Medulla oblongata (tissue), 1 donor: ENCODE measurements around the gene TOMM70.
A peak's percentile ranks its signal among the peaks of the same experiment; 100 is the strongest.

ENCODE experiments used
- DNase-seq: peaks from one replicate; pipeline ENCODE4 v3.0.0-alpha.2; 2015; ENCODE audit errors: extremely low spot score

The TOMM70 gene

DNA sequence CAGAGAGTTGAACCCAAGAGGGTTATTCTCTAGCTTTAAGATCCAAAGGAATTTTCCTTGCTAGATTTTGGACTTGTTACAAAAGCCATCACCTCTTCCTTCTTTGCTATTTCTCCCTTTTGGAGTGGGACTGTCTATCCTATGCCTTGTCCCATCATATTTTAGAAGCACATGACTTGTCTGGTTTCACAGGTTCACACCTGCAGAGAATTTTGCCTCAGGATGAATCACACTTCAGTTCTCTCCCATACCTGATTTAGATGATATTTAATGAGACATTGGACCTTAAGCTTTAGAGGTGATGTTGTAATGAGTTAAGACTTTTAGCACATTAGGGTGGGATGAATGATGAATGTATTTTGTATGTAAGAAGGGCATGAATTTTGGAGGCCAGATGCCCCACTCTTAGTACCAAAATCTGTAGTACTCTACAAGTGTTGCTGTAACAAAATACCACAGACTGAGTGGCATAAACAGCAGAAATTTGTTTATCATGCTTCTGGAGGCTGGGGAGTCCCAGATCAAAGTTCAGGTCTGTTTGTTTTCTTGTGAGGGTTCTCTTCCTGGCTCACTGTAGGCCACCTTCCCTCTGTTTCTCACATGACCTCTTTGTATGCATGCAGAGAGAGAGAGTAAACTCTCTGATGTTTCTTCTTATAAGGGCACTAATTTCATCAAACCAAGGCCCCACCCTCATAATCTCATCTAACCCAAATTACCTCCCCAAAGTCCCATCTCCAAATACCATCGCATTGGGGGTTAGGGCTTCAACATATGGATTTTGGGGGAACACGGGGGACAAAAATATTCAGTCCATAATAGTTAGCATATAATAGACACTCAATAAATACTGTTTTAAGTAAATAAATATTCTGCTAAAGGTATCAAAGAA lies 10.4 kb upstream of the TOMM70 start:
- DNase-seq, result no peak

DNA sequence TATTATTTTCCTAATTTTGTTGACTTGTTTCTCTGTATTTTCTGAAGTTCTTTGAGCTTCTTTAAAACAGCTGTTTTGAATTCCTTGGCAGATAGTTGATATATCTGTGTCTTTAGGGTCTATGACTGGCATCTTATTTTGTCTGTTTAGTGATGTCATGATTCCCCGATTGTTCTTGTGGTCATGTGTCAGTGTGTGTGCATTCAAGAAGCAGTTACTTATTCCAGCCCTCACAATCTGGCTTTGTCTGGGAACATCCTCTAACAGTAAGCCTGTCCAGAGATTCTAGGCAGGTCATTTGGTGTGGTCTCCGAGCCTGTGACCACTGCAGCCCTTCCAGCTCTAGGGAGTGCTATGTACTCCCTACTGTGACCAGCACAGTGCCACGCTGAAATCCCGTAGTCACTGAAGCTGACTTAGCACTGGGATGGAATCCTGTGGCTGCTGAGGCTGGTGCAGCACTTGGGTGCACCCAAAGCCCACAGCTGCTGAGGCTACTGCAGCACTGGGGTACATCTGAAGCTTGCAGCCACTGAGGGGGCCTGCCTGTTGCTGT lies 7.2 kb upstream of the TOMM70 start:
- DNase-seq, result no peak

DNA sequence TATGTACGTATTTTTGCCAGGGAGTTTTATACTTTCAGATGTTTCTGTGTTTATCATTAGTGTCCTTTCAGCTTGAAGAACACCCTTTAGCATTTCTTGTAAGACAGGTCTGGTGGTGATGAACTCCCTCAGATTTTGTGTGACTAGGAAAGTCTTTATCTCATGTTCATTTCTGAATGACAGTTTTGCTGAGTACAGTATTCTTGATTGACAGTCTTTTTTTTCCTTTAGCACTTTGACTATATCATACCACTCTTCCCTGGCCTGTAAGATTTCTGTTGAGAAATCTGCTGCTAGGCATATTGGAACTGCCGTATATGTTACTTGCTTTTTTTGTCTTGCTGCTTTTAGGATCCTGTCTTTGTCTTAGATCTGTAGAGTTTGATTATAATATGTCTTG lies 6.3 kb upstream of the TOMM70 start:
- DNase-seq, result no peak

DNA sequence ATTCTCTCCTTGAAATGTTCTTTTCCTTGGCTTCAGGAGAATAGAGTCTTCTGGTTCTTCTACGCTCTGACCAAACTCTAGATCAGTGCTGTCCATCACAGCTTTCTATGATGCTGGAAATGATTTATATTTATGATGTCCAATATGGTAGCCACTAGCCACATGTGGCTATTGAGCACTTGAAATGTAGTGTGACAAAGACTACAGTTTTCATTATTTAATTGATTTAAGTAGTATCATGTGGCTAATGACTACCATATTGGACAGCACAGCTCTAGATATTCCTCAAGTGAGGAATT lies 3.3 kb upstream of the TOMM70 start:
- DNase-seq, result no peak

DNA sequence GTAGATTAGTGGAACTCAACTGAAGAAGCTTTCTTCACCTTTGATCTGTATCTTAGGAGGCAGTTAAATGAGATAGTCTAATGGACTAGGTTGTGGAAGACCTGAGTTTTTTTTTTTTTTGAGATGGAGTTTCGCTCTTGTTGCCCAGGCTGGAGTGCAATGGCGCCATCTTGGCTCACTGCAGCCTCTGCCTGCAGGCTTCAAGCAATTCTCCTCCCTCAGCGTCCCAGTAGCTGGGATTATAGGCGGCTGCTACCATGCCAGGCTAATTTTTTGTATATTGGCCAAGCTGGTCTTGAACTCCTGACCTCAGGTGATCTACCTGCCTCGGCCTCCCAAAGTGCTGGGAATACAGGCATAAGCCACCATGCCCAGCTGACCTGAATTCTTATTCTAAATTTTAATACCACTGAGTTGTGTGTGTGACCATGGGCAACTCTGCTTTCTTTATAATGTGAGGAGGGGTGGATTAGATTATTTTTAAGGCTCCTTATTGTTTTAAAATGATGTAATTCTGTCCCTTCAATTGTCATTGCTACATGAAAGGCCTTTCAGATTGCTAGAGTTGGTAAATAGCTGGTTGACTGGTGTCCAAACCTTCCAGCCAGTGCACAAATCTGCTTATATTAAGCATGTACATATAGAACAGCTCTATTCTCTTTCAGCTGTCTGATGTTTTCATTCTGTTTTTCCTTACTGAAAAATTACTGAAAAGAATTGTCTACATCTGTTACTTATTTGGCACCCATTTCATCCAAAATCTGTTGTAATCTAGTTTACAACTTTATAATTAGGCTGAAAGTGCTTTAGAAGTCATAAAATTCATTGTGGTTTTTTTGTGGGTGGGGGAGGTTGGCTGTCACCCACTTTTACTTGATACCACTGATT lies 2.7 kb upstream of the TOMM70 start:
- DNase-seq, result no peak

DNA sequence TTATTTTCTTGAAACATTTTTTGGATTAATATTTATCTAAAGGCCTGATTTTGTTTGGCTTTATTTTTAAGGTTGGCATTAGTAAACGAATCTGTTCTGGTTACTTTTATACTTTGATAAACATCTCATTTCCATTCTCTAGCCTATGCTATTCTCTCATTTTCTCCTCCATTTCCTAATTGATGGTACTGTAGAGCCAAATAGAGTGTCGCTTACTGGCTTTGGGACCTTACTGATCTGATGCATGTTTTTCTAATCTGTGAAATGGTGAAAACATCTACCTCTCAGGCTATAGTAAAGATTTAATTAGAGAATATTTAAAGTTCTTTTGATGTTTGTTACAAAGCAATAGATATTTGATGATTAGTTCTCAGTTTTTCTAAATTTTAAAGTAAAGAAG lies 2.0 kb upstream of the TOMM70 start:
- no peak for DNase-seq

DNA sequence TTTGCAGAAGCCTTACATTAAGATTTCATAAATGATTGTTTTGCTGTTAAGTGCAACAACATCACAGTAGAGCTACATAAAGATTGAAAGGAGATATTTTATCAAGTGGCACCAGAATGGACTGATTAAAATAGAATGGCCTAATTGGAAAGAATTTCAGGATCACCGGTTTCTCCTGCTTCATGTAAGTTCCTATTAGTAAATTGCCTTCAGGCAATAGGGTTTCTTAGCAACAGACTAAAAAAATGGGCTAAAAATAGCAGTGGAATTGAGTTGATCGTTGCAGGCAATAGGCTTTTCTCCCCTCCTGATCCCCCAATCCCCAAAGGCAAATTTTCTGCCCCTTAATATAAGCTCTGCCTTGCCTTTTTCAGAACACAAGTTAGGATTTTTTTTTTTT lies 1.4 kb upstream of the TOMM70 start:
- peak; percentile 8 for DNase-seq

DNA sequence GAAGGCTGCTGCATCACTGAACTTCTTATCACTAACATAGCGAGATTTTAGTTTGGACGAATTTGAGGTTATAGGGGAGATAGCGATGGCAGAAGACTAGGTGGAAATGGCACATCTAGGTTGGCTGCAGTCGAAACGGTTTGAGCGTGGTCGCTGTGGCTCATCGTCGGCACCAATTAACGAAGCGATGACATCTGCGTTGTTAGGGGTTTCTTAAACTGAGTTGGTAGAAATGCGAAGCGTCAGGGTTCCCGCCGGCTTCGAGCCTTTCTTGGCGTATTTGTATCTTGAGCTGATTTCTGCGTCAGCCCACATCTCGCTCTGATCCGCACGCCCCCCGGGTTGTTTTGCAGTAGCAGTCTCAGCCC lies 769 bp upstream of the TOMM70 start:
- no peak for DNase-seq

DNA sequence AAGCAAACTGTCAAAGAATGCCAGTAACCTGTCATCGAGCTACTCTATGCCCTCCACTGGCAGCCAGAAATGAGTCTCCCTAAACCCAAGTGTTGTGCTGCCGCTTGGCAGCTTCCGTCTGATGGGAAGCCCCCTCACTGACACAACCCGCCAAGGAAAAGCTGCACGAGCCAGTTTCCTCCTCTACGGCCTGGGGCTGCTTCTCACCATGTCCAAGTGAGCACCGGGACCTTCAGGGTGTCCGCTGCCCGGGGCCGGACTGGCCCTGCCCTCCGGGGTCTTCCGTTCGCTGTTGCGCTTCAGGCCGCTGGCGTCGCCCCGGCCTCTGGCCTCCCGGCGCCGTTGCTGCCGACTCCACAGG lies 490 bp downstream of the TOMM70 start:
- peak; percentile 21 for DNase-seq

DNA sequence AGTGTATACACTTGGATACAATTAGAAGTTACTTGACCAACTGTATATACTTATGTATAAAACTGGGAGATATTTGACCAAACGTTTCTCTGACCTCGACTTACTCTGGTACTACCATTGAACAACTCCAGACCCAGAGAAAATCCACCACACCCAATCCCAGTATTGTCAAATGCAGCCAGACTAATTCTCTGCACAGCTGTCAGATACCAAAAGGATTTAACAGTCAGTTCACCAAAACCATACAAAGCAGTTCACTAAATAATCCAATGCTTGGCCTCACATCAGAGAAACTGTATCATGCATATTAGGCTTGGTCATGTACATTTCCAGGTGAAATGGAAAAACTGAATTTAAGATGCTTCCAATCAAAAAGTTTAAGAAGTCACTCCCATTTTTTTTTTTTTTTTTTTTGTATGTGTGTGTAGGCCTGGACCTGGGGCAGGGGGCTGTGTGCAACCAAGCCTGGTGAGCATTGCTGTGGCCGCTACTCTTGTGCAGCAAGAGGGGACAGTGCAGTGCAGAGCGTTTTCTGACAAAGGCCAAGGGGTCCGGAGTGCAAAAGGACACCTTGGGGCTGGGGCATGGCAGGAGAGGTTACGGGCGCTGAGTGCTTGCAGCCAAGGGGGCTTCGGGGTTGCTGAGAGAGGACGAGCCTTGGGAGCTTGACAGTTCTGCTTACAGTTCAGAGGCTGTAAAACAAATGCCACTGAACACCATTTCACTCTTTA lies 1.4 kb downstream of the TOMM70 start:
- DNase-seq, result no peak

DNA sequence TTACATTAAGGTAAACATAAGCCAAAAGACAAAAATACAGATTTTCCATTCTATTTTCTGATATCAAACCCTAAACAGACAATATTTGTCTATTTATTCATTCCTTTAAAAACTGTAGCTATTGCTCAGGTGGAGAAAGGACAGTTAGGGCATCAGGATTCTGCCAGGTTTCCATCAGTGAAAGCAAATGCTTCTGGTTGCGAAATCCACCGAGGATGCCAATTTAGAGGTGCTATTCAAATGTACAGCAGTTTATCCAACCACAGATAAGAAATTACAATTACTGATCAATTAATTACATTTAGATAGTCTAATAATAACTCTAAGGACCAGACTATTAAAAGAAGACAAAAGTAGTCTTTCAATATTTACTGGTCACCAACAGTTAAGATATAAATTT lies 3.9 kb downstream of the TOMM70 start:
- DNase-seq, result no peak

DNA sequence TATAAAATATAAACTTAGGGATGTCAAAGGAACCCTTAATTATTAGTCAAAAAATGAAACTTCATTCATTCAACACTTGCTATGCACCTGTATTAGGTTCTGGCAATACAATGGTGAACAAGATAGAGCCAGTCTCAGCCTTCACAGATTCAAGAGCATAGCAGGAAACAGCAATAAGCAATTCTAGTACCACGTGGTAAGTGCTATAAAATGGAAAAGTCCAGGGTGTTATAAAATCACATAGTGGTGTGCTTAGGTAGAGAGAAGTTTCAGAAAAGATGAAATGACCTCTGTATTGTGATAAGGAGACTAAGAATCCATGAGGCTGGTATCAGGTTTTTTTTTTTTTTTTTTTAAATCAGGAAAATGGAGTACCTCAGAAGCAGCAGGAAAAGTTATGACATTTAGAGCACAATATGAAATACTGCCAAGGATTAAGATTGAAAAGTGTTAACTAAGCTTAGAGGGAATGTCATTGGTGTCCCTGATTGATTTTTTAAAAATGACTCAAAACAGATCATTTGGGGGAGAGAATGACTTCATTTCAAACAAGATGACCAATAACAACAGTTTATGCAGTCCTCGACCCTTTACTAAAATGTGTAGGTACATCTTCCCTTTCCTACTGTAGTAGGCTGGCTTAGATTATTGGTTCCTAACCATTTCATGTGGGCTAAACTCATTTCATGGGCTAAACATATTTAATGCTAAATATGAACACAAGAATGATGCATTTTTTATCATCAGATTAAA lies 5.0 kb downstream of the TOMM70 start:
- no peak for DNase-seq

DNA sequence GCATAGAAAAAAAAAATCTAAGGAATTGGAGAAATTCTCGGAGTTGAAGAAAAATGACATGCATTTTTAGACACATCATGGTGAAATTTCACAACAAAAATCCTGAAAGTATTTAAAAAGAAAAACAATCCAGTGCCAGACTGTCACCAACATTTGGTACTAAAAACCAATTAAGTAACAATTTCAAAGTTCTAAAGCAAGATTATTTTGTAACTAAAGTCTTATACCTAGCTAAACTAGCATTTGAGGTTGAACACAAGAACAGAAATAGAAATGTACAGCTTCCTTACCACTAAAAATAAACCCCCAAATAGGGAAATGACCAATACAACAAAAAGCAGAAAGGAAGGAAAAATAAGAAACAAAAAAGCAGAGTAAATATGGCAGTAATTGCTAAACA lies 11.9 kb downstream of the TOMM70 start:
- no peak for DNase-seq

DNA sequence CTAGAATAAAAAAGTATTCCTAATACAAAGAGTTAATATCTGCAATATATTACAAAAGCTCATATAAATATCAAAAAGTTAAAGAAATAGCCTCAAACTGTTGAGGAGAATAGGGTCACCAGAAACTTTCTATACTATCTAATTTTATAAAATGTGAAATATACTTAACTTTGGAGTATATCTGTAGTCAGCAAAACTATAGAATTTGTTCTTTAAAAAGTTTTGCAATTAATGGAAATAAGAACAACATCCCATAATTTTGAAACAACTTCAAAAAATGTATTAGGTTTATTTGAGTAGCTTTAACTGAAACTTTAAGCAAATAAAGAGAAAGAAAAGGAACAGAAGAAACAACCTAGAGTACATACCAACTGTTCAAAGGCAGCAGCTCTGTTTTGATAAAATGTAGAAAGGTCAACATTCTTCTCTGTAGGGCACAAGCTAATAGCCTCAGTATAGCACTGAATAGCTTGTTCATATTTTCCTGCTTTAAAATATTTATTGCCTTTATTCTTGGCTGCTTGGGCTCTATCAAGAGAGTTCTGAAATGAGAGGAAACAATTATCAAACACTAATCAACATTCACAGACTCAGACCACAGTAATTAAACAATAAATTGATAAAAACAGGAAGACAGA lies 14.3 kb downstream of the TOMM70 start:
- no peak for DNase-seq

DNA sequence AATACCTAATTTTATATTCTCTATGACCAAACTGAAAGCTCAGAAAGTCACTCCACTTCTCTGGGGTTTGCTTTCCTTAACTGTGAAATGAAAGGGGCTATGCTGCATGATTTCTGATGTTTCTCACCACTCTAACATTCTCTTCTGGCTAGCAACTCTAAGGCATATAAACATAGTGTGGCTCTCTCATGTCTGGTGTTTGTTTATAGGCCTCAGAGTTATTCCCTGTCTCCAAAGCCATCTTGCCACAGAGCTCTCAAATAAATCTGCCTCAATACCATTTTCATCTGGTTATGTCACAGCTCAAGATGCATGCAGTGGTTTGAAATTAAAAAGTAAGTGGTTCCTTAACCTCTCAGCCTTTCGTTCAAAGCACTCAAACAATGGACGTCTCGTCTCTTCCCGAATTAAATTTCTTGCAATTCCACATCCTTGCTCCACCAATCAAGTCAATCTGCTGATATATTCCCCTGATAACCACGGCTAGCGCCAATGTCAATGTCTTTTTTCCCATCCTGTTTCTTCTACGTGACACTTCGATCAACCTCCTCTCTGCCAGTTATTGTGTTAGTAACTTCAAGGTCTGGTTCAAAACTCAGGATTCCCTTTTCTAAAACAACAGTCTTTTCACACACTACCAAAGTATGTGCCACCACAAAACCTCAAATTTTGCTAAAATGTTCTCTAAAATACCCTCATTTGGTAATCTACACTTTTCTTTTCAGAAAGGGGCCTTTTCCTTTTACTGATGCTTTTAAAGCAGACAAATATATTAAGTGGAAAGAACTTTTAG lies 16.0 kb downstream of the TOMM70 start:
- no peak for DNase-seq

DNA sequence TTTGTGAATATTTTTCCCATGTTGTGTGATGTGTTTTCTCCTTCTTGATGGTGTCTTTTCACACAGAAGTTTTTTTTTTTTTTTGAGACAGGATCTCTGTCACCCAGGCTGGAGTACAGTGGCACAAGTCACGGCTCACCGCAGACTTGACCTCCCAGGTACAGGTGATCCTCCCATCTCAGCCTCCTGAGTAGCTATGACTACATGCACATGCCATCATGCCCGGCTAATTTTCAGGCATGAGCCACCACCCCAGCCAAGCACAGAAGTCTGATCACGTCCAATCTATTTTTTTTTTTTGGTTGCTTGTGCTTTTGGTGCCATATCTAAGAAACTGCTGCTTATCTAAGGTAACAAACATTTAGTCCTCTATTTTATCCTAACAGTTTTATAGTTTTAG lies 24.6 kb downstream of the TOMM70 start:
- no peak for DNase-seq

DNA sequence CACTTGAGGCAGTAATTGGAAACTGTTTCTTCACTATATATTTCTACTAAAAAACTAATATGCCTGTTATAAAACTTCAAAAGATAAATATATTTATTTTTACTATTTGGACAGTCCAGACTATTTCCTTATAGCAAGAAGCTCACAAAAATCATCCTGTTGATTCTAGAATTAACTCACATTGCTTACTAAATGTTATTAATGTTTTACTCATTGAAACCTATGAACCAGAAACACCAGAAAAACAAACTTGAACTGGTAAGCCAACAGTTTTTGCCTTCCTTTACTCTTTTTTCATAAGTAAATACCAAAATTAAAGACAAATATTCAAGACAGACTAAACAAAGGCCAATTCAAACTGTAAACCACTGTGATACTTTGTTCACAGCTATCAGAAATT lies 26.4 kb downstream of the TOMM70 start:
- no peak for DNase-seq

DNA sequence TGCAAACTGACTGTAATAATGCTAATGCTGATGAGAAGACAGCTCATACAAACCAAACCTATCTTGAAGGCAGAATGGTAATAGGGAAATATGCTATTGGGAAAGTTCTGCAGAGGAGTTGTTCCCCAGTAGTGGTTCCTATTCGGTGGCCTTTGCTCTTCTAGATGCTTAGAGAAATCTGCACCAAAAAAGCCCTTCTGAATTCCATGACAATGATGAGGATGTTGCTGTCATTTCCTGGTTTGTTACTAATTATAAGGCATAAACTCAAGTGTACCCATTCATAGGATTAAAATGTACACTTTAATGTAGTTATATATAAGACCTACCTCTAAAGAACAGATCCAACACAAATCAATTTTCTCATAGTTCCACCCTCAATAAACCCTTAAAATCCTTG lies 30.1 kb downstream of the TOMM70 start:
- no peak for DNase-seq

DNA sequence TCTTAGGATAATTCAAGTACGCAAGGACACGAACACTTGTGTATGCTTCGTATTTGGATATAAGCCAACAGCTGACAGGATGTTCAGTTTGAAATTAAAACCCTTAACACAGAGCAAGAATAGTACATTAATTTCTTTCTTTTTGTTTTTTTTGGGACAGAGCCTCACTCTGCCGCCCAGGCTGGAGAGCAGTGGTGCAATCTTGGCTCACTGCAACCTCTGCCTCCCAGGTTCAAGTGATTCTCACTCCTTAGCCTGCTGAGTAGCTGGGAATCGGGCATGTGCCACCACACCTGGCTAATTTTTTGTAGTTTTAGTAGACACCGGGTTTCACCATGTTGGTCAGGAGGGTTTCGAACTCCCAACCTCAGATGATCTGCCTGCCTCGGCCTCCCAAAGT lies 32.4 kb downstream of the TOMM70 start:
- DNase-seq, result no peak

DNA sequence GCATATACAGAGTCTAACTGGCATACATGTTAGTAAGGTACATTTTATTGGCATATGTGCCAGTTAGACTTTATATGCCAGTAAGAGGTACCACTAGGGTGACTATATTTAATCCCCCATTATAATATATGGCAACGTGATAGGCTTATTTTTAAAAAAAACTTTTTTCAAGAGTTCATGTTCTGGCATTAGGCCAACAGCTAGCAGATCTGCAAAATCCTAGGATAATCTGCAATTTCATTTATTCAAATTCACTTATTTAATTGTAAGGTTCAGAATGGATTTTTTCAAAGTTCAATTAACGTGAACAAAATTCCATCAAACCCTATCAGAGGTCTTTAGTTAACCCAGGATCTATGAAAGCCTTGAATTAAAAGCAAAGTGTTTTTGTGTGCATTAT lies 34.5 kb downstream of the TOMM70 start:
- DNase-seq, result no peak
